Cardiac muscle cell (in vitro differentiated cells and primary cell): ENCODE data around the gene TLX2. TPM values are rescaled to one million over a fixed set of nuclear protein-coding genes. Genes with fewer than 3 reads are reported as not detected.
A peak's percentile ranks its signal among the peaks of the same experiment; 100 is the strongest.

Experiments
- DNase-seq, 2 donors: peaks; one replicate each; pipeline versions ENCODE4 v3.0.0 to v3.0.0-alpha.2; 2010 to 2017; ENCODE audit warnings: low read depth in 1 of 2, low spot score in 1 of 2
- H3K27ac ChIP-seq: fragments of 200-600 bp; sonication (generic); 2 replicates; pipeline ENCODE4 v1.5.1; 2016
- H3K27me3 ChIP-seq: fragments of 200-600 bp; sonication (generic); 2 replicates; pipeline ENCODE4 v1.6.0; 2016; ENCODE audit warnings: control low read depth
- H3K36me3 ChIP-seq: fragments of 200-600 bp; sonication (generic); 2 replicates; pipeline ENCODE4 v1.5.1; 2016; ENCODE audit warnings: control low read depth
- H3K4me1 ChIP-seq: fragments of 200-600 bp; sonication (generic); 2 replicates; pipeline ENCODE4 v1.8.1; 2017; ENCODE audit warnings: low read depth, mild to moderate bottlenecking, mixed run types
- H3K4me3 ChIP-seq: fragments of 200-600 bp; sonication (generic); 2 replicates; pipeline ENCODE4 v1.5.1; 2016; ENCODE audit warnings: mild to moderate bottlenecking
- H3K9me3 ChIP-seq: fragments of 200-600 bp; sonication (generic); 2 replicates; pipeline ENCODE4 v1.5.1; 2017; ENCODE audit warnings: low read depth, mild to moderate bottlenecking, control low read depth
- CTCF ChIP-seq: IDR thresholded peaks from 2 replicates; pipeline ENCODE4 v1.5.1; 2012; ENCODE audit warnings: low read depth, mild to moderate bottlenecking, low read length
- polyA plus RNA-seq: library from polyadenylated mRNA; unstranded; fragments of >200 nt; fragmentation: Nextera tagmentation; extraction: Ambion mirVana; gene quantifications from 2 replicates; pipeline ENCODE4 v1.2.1, GENCODE V29; 2016
- total RNA-seq: library from RNA; depleted of rRNA; stranded (reverse); fragments of >200 nt; gene quantifications from 2 replicates; pipeline ENCODE4 v1.2.3, GENCODE V29; 2016

TLX2 gene
- total and polyA plus RNA-seq, 2 experiments from 2014 or later = 0.06 TPM; not detected in 1

GRCh38 chr2:74495440-74495839 lies 18.8 kb upstream of the TLX2 start:
- H3K9me3 ChIP-seq = no peaks in the 10 kb centered on the region
- H3K4me3 ChIP-seq = no peak overlapping the region
- H3K36me3 ChIP-seq = peaks cover 24% of the 10 kb centered on the region
- H3K27ac ChIP-seq = no peak overlapping the region
- TF ChIP-seq CTCF = no peak
- peaks cover 56% of the 10 kb centered on the region for H3K27me3 ChIP-seq
- peaks cover 17% of the 10 kb centered on the region for H3K4me1 ChIP-seq
- no peak for DNase-seq

GRCh38 chr2:74496997-74497776 lies 17.1 kb upstream of the TLX2 start:
- Histone ChIP-seq H3K36me3 (peaks cover 10% of the 10 kb centered on the region), H3K27ac (no peak overlapping the region), H3K27me3 (peaks cover 73% of the 10 kb centered on the region), H3K4me3 (no peak overlapping the region), H3K4me1 (peaks cover 17% of the 10 kb centered on the region), H3K9me3 (no peaks in the 10 kb centered on the region)
- no peak for DNase-seq
- no peak for TF ChIP-seq CTCF

- H3K4me1 ChIP-seq = peaks cover 17% of the 10 kb centered on the region
These were observed 16.3 kb upstream of the TLX2 start for GRCh38 chr2:74497777-74498499.

GRCh38 chr2:74498500-74499266 lies 15.6 kb upstream of the TLX2 start:
- Histone ChIP-seq H3K4me3 (peak overlapping the region; percentile 28), H3K27ac (no peak overlapping the region), H3K9me3 (no peaks in the 10 kb centered on the region), H3K36me3 (no peaks in the 10 kb centered on the region), H3K27me3 (peaks cover 88% of the 10 kb centered on the region), H3K4me1 (peaks cover 17% of the 10 kb centered on the region)
- peak in 1 of 2 donors; percentile 45 for DNase-seq
- TF ChIP-seq CTCF = no peak

More at GRCh38 chr2:74497777-74498499, 16.3 kb upstream of the TLX2 start:
- H3K4me3 ChIP-seq = peak overlapping the region; percentile 28
- no peak for TF ChIP-seq CTCF
- peaks cover 4% of the 10 kb centered on the region for H3K36me3 ChIP-seq
- DNase-seq = peak in 1 of 2 donors; percentile 27
- H3K27me3 ChIP-seq = peaks cover 81% of the 10 kb centered on the region
- no peaks in the 10 kb centered on the region for H3K9me3 ChIP-seq
- H3K27ac ChIP-seq = no peak overlapping the region

GRCh38 chr2:74499267-74499939 lies 14.8 kb upstream of the TLX2 start, which contains the start of gene LBX2:
Gene LBX2 (minus strand): TSS chr2:74499603. CDS start chr2:74499537, 66 bp downstream.
- H3K27me3 ChIP-seq = peaks cover 96% of the 10 kb centered on the region
- peaks cover 17% of the 10 kb centered on the region for H3K4me1 ChIP-seq

More at GRCh38 chr2:74499267-74499939, 14.8 kb upstream of the TLX2 start, which contains the start of gene LBX2:
- Histone ChIP-seq H3K27ac (no peak within 1 kb of the TSS), H3K4me3 (peak within 1 kb of the TSS; percentile 28), H3K36me3 (no peaks in the 10 kb centered on the region), H3K9me3 (no peaks in the 10 kb centered on the region)
- DNase-seq = peak; percentile 32 to 47
- TF ChIP-seq CTCF = no peak
